Measurements from ENCODE around the gene TOX3. TPM values are rescaled to one million over a fixed set of nuclear protein-coding genes. Genes with fewer than 3 reads are reported as not detected.

TOX3 gene
- total and polyA plus RNA-seq, 2 donors: 1.1 to 1.9 TPM

DNA sequence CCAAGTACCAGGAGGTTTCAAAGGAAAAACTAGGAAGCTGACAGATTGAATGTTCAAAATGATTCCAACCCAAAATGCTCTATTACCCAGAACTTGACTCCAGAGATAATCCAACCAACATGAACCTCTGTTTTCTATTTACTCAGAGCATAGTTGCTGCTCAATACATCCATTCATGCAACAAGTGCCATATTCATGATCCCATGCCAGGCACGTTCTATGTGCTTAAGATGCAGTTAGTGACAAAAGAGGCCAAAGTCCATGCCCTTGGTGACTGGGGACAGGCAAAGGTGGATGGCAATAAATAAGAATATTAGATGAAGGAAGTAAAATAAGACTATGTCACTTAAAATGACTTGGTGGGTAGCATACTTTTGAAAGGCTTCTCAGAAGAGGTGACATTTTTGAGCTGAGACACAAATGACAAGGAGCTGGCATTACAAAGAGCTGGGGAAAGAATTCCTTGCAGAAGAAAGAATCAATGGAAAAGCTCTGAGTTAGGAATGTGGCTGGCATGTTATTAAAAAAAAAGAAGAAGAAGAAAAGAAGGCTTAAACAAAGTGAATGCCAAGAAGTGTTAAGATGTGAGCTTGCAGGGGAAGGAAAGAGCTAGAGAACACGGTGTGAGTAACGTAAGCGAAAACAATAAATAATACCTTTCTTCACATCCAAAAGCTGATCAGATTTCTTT is 34.5 kb downstream of the TOX3 start:
- H3K27ac ChIP-seq (ENCODE audit: low read depth): no peak overlapping the region
- H3K4me1 ChIP-seq (ENCODE audit: insufficient read depth): no peaks in the 10 kb centered on the region
- 90% methylated on average over 4 of the region's 4 CpGs for WGBS
- DNase-seq (ENCODE audit: extremely low spot score): no peak
- no peak overlapping the region for H3K4me3 ChIP-seq (ENCODE audit: low read depth, low read length)
- H3K36me3 ChIP-seq (ENCODE audit: insufficient read depth): peaks cover 3% of the 10 kb centered on the region

DNA sequence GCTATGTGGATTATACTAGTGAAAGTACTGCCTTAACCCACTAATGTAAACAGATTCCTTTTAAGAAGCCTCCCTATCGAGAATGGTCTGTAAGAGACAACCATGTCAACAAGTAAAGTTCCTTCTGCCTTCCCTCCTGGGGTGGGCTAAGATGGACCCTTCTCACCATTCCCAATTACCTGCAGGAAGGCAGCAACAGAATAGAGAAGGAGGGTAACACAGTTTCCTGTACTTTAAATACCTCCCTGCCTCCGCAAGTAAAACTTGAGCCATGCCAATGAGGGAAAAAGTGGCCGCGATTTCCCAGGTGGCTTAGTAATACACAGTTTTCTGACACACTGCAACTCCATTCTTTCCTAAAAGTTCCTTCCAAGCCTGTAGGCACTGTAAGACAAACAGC is 45.2 kb downstream of the TOX3 start:
- WGBS: 63% methylated on average over 4 of the region's 4 CpGs
- H3K4me3 ChIP-seq (ENCODE audit: low read depth, low read length): no peak overlapping the region
- H3K27ac ChIP-seq (ENCODE audit: low read depth): no peak overlapping the region
- no peaks in the 10 kb centered on the region for H3K36me3 ChIP-seq (ENCODE audit: insufficient read depth)
- H3K4me1 ChIP-seq (ENCODE audit: insufficient read depth): no peaks in the 10 kb centered on the region
- no peak for DNase-seq (ENCODE audit: extremely low spot score)

DNA sequence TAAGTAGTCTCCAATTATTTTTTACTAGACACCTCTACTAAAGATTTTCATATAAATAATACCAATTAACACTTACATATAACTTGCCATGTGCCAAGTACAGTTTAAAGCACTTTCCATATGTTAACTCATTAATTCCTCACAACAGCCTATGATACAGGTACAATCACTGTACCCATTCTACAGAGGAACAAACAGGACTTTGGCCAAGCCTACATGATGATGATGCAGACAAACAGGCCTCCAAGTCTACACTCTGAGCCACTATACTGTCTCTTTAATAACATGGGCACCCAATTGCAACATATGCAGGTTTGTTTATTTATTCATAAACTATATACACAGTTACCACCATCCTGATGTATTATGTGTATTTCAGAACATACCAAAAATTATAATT is 46.0 kb downstream of the TOX3 start:
- DNase-seq (ENCODE audit: extremely low spot score): no peak

DNA sequence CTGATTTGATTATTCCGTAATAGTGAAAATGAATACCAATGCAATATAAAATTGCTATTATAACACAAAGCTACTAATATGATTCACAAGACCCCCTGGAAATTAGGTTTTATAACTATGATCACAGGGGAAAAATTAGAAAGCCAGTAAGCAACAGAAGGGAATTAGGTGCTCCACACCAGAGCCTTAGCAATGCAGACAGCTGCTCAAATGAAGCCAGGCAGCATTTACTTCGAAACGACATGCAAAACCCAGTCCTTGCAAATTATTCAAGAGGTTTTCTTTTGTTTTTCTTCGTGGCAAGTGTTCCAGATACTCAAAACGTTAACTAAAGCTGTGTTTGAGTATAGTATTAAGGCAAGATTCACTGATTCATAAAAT is 47.9 kb downstream of the TOX3 start:
- Histone ChIP-seq H3K4me3 (ENCODE audit: low read depth, low read length) (no peak overlapping the region), H3K27ac (ENCODE audit: low read depth) (no peak overlapping the region), H3K36me3 (ENCODE audit: insufficient read depth) (no peaks in the 10 kb centered on the region), H3K4me1 (ENCODE audit: insufficient read depth) (no peaks in the 10 kb centered on the region)
- WGBS: 66% methylated on average over 5 of the region's 5 CpGs
- no peak for DNase-seq (ENCODE audit: extremely low spot score)

More for the DNA sequence above, 46.0 kb downstream of the TOX3 start:
- no peak overlapping the region for H3K27ac ChIP-seq (ENCODE audit: low read depth)
- no peaks in the 10 kb centered on the region for H3K4me1 ChIP-seq (ENCODE audit: insufficient read depth)
- H3K36me3 ChIP-seq (ENCODE audit: insufficient read depth): no peaks in the 10 kb centered on the region
- no peak overlapping the region for H3K4me3 ChIP-seq (ENCODE audit: low read depth, low read length)

DNA sequence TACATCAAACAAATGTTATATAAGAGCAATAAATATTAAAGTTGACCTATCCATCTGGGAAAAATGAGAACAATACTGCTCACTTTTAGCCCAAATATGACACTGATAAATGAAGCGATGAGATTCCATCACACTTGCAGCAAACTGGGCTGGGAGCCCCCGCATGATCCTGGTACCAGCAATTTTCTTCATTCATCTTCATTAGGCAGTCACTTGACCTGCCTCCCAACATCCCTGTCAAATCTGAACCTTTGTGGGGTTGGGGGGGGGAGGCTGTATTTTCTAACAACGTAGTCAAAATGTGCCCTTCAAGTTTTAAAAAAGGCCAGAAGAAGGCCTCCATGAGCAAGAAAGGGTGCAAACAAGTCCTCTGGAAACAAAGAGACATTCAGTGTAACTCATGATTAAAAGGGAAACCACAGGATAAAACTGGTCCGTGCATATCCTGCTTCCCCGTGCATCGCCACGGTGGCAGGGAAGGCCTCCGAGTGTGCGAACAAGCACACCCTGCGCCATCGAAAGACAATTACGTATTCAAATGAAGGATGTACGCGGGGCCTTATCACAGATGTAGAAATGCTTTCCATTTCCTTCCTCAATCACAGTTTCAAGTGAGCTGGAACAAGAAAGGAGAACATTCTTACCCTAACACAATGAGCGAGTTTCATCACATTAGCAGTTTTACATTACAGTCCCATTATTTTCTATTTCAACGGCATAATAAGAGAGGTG is 48.4 kb downstream of the TOX3 start:
- Histone ChIP-seq H3K4me1 (ENCODE audit: insufficient read depth) (no peaks in the 10 kb centered on the region), H3K4me3 (ENCODE audit: low read depth, low read length) (no peak overlapping the region), H3K27ac (ENCODE audit: low read depth) (no peak overlapping the region), H3K36me3 (ENCODE audit: insufficient read depth) (no peaks in the 10 kb centered on the region)
- 73% methylated on average over 16 of the region's 16 CpGs for WGBS
- no peak for DNase-seq (ENCODE audit: extremely low spot score)

DNA sequence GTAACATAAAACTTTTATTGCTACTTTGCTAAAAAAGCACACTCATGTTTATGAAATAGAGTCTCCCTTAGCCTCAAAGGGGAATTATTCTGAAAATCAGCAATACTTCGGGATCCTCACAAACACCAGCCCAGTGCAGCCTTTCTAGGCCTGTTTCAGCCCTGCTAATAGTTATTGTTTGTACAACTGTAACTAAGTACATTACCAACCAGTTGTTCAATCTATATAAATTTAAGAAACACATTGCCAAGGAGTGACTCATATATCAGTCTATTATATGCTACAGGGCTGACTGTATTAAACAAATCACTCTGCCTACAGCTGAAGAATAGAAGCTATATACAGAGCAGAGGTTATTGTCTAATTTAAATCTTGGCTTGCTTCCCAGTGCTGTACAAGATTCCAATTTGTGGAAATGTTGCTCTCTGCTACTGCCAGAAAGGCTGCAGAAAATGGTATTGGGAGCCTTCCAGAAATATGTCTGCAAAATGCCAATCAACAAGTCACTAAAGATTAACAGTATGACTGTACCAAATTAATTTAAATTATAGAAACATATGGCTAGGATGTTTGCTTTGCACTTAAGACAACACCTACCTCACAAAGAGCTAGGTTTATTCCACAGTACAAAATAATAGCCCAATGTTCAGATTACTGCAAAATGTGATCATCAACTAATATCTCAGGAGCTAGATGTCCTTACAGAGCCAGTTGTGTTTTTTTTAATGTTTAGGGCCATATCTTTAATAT is 49.7 kb downstream of the TOX3 start:
- DNase-seq (ENCODE audit: extremely low spot score): peak; percentile 69
- H3K4me1 ChIP-seq (ENCODE audit: insufficient read depth): no peaks in the 10 kb centered on the region
- no peak overlapping the region for H3K27ac ChIP-seq (ENCODE audit: low read depth)
- 50% methylated on average over 1 of the region's 1 CpG for WGBS
- H3K36me3 ChIP-seq (ENCODE audit: insufficient read depth): no peaks in the 10 kb centered on the region
- no peak overlapping the region for H3K4me3 ChIP-seq (ENCODE audit: low read depth, low read length)

DNA sequence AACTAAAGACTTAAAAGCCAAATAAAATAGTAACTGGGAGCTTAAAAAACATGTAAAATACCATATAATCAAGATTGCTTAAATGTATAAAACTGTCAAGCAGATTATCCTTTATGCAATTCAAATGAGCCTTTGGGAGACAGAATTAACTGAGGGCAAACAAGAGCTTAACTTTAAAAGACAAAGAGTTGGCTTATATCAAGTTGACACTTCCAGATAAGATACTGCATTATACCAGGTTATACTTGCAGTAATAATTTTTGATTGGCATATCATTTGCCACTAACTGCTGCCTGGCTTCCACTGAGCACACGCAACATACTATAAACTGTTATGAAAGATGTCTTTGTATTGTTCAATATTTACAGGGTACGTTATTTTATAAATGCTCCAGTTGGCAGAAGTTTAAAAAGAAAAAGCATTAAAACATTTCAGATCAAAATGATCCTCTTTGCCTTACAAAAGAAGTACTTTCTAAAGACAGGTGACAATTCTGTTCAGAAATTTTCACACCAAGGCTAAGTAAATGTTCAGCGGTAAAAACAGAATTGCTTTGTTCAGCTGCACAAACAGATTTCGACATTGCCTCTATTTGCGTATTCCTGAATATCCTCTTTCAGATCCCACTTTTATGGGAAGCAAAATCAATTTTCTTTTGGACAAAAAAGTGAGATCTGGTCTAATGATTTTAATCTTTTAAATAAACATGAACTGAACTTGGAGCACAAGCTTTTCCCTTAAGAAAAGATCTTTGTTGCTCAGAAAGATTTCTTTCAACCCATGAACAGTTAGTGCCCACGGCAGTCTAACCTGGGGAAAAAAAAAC is 50.7 kb downstream of the TOX3 start:
- H3K4me3 ChIP-seq (ENCODE audit: low read depth, low read length): no peak overlapping the region
- DNase-seq (ENCODE audit: extremely low spot score): no peak
- H3K27ac ChIP-seq (ENCODE audit: low read depth): no peak overlapping the region
- WGBS: 67% methylated on average over 6 of the region's 6 CpGs
- H3K4me1 ChIP-seq (ENCODE audit: insufficient read depth): no peaks in the 10 kb centered on the region
- H3K36me3 ChIP-seq (ENCODE audit: insufficient read depth): no peaks in the 10 kb centered on the region

DNA sequence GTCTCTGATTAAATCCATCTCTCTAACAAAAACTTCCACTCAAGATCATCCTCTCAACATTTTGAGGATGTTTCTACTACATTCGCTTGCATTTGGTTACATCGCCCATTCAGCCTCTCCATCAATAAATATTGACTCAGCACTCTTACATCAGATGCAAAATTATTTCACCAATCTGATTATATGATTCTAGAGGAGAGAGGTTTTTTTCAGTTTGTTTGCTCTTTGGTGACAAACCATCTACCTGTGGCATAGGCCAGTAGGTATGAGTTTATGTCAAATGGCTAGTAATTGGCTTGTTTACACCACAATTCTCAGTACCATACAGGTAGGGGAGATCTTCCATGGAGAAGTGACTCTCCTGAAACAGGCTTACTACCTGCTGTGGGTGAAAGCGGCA is 52.3 kb downstream of the TOX3 start:
- WGBS: 94% methylated on average over 3 of the region's 3 CpGs
- DNase-seq (ENCODE audit: extremely low spot score): no peak
- no peak overlapping the region for H3K4me3 ChIP-seq (ENCODE audit: low read depth, low read length)
- no peaks in the 10 kb centered on the region for H3K36me3 ChIP-seq (ENCODE audit: insufficient read depth)
- no peak overlapping the region for H3K27ac ChIP-seq (ENCODE audit: low read depth)
- H3K4me1 ChIP-seq (ENCODE audit: insufficient read depth): no peaks in the 10 kb centered on the region

DNA sequence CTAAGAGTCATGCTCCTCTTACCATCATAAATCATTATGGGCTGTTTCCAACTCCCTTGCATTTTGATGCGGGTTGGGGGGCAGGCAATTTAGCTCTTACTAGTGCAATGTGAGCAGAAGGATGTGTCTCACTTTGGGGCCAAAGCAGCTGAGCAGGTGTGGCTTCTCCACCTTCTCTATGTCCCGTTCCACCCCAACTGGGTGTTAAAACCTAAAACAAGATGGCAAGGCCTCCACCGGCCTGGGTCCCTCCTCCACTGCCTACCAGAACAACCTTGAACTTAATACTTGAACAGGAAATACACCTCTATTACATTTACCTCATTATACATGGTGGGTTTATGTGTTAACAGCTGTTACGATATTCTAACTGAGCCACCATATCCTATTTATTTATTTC is 52.8 kb downstream of the TOX3 start:
- Histone ChIP-seq H3K27ac (ENCODE audit: low read depth) (no peak overlapping the region), H3K4me1 (ENCODE audit: insufficient read depth) (no peaks in the 10 kb centered on the region), H3K4me3 (ENCODE audit: low read depth, low read length) (no peak overlapping the region), H3K36me3 (ENCODE audit: insufficient read depth) (no peaks in the 10 kb centered on the region)
- no peak for DNase-seq (ENCODE audit: extremely low spot score)
- WGBS: 84% methylated on average over 4 of the region's 4 CpGs

DNA sequence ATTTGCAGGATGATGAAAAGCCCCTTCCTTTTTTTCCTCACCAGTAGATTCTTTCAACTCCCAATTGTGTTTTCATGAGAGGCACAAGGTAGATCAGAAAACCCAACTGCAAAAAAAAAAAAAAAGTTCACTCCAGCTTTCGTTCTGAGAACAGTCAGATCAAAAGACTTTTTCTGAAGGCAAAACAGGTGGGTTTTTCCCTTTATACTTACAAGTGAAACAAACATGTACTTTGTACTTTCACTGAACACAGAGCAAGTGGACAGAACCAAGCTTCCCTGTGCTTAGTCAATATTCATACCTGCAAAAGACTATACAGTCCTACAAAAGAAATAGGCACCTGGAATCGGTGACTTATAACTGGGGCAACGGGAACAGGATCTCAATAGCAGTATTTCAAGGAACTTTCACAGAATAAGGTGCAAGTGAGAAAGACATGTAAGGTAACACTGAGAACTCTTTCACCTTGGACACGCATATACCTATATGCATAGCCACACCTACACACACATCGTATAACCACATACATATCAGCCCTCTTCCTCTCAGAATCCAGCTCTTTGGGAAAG is 54.1 kb downstream of the TOX3 start:
- Histone ChIP-seq H3K36me3 (ENCODE audit: insufficient read depth) (no peaks in the 10 kb centered on the region), H3K27ac (ENCODE audit: low read depth) (no peak overlapping the region), H3K4me1 (ENCODE audit: insufficient read depth) (no peaks in the 10 kb centered on the region), H3K4me3 (ENCODE audit: low read depth, low read length) (no peak overlapping the region)
- WGBS: 87% methylated on average over 5 of the region's 5 CpGs
- DNase-seq (ENCODE audit: extremely low spot score): no peak

DNA sequence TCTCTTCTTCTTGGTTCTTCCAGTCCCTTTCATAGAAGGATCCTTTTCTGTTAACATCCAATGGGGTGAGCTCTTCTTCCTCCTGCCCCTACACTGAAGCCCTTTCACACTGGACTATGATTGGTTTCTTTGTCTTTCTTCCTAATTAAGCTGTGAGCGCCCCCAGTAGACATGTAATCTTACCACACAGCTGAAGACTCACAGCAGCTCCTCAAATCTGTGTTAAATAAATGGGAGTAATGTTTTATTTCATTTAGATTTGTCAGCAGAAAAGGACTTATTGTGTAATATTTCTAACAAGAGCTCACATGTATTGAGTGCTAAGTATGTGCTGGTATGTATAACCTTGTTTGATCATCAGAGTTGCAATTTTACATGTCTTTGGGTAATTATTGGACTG is 55.7 kb downstream of the TOX3 start:
- Histone ChIP-seq H3K27ac (ENCODE audit: low read depth) (no peak overlapping the region), H3K4me1 (ENCODE audit: insufficient read depth) (no peaks in the 10 kb centered on the region), H3K4me3 (ENCODE audit: low read depth, low read length) (no peak overlapping the region), H3K36me3 (ENCODE audit: insufficient read depth) (no peaks in the 10 kb centered on the region)
- no peak for DNase-seq (ENCODE audit: extremely low spot score)
- 44% methylated on average over 1 of the region's 1 CpG for WGBS

DNA sequence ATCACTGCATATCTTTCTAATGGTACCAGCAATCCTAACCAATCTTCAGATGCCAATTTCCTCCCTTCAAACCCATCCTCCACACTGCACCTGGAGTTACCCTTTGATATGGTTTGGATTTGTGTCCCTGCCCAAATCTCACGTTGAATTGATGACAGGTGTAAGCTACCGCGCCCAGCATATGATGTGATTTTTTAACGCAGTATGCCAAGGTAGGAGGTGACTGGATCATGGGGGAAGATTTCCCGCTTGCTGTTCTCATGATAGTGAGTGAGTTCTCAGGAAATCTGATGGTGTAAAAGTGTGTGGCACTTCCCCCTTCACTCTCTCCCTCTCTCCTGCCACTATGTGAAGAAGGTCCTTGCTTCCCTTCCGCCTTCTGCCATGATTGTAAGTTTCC is 57.0 kb downstream of the TOX3 start:
- H3K36me3 ChIP-seq (ENCODE audit: insufficient read depth): no peaks in the 10 kb centered on the region
- H3K4me1 ChIP-seq (ENCODE audit: insufficient read depth): no peaks in the 10 kb centered on the region
- no peak overlapping the region for H3K27ac ChIP-seq (ENCODE audit: low read depth)
- H3K4me3 ChIP-seq (ENCODE audit: low read depth, low read length): no peak overlapping the region
- 93% methylated on average over 6 of the region's 6 CpGs for WGBS
- no peak for DNase-seq (ENCODE audit: extremely low spot score)

DNA sequence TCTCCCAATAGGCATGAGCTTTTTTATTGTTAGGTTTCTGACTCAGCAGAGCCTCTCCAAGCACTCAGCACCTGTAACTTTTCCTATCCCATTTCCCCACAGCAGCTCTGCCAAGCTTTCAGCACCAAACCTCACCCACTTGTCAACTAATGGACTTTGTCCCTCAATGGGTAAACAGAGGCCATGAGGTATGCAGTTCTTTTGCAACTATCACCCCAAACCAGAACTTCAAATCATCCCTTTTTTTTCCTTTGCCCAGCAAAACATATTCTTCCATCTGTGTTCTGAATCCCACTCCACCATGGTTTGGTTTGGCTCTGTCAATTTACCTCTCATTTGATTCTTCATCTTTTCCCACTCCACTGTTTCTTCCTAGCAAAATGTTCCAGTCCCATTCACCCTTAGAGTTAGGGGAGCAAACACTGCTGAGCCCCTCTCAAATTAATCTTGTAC is 58.1 kb downstream of the TOX3 start:
- Histone ChIP-seq H3K4me1 (ENCODE audit: insufficient read depth) (no peaks in the 10 kb centered on the region), H3K27ac (ENCODE audit: low read depth) (no peak overlapping the region), H3K4me3 (ENCODE audit: low read depth, low read length) (no peak overlapping the region), H3K36me3 (ENCODE audit: insufficient read depth) (no peaks in the 10 kb centered on the region)
- no peak for DNase-seq (ENCODE audit: extremely low spot score)
